H9 (cell line): ENCODE data around the gene OR1K1. TPM values are rescaled to one million over a fixed set of nuclear protein-coding genes. Genes with fewer than 3 reads are reported as not detected.

Experiments used
- DNase-seq: peaks from one replicate; pipeline ENCODE4 v3.0.0-alpha.2; 2017
- H2AFZ ChIP-seq: one replicate; pipeline ENCODE4 v1.6.1; 2013; ENCODE audit warnings: mild to moderate bottlenecking, low read length, control low read depth, moderate library complexity
- H2AK5ac ChIP-seq: 2 replicates; pipeline ENCODE4 v1.6.1; 2013; ENCODE audit warnings: low read length, control low read depth, mixed read lengths; ENCODE audit not compliant: insufficient read length
- H2BK120ac ChIP-seq: one replicate; pipeline ENCODE4 v1.6.1; 2013; ENCODE audit warnings: low read depth, mild to moderate bottlenecking, low read length, control low read depth, inconsistent platforms; ENCODE audit not compliant: poor library complexity, severe bottlenecking
- H2BK12ac ChIP-seq: 2 replicates; pipeline ENCODE4 v1.6.1; 2013; ENCODE audit warnings: low read length, control low read depth, mixed read lengths, low read depth; ENCODE audit not compliant: insufficient read length
- H2BK15ac ChIP-seq: 2 replicates; pipeline ENCODE4 v1.6.1; 2013; ENCODE audit warnings: low read depth, low read length, control low read depth
- H2BK20ac ChIP-seq: one replicate; pipeline ENCODE4 v1.6.1; 2013; ENCODE audit warnings: low read depth, mild to moderate bottlenecking, low read length, control low read depth, inconsistent platforms; ENCODE audit not compliant: poor library complexity, severe bottlenecking
- H2BK5ac ChIP-seq: 2 replicates; pipeline ENCODE4 v1.6.1; 2013; ENCODE audit warnings: low read length, control low read depth, mixed read lengths; ENCODE audit not compliant: insufficient read length
- H3K14ac ChIP-seq: 2 replicates; pipeline ENCODE4 v1.6.1; 2013; ENCODE audit warnings: low read length, control low read depth; ENCODE audit not compliant: insufficient read depth
- H3K18ac ChIP-seq: 2 replicates; pipeline ENCODE4 v1.6.1; 2013; ENCODE audit warnings: low read depth, mild to moderate bottlenecking, mixed read lengths, low read length, control low read depth; ENCODE audit not compliant: insufficient read length
- H3K23ac ChIP-seq: 2 replicates; pipeline ENCODE4 v1.6.1; 2013; ENCODE audit warnings: low read length, control low read depth, mixed read lengths, low read depth; ENCODE audit not compliant: insufficient read length
- H3K23me2 ChIP-seq: 2 replicates; pipeline ENCODE4 v1.6.1; 2013; ENCODE audit warnings: low read depth, mild to moderate bottlenecking, mixed read lengths, low read length, control low read depth; ENCODE audit not compliant: insufficient read length, poor library complexity, severe bottlenecking
- H3K27ac ChIP-seq: 2 replicates; pipeline ENCODE4 v1.5.1; 2013; ENCODE audit warnings: low read length, control low read depth, mixed read lengths, low read depth; ENCODE audit not compliant: insufficient read length
- H3K27me3 ChIP-seq: 2 replicates; pipeline ENCODE4 v1.6.1; 2013; ENCODE audit warnings: low read length, control low read depth, inconsistent platforms; ENCODE audit not compliant: insufficient read depth
- H3K4ac ChIP-seq: 2 replicates; pipeline ENCODE4 v1.6.1; 2013; ENCODE audit warnings: low read depth, mild to moderate bottlenecking, control low read depth, inconsistent platforms, low read length, moderate library complexity
- H3K4me1 ChIP-seq: 2 replicates; pipeline ENCODE4 v1.6.1; 2013; ENCODE audit warnings: low read length, control low read depth, inconsistent platforms; ENCODE audit not compliant: insufficient read depth
- H3K4me2 ChIP-seq: 2 replicates; pipeline ENCODE4 v1.6.1; 2013; ENCODE audit warnings: low read length, control low read depth, mixed read lengths; ENCODE audit not compliant: insufficient read length, insufficient read depth
- H3K56ac ChIP-seq: 2 replicates; pipeline ENCODE4 v1.6.1; 2013; ENCODE audit warnings: low read depth, mild to moderate bottlenecking, mixed read lengths, low read length, control low read depth; ENCODE audit not compliant: insufficient read length
- H3K79me1 ChIP-seq: 2 replicates; pipeline ENCODE4 v1.6.1; 2013; ENCODE audit warnings: low read depth, mild to moderate bottlenecking, moderate library complexity, low read length, control low read depth, inconsistent platforms; ENCODE audit not compliant: insufficient read depth, poor library complexity, severe bottlenecking
- H3K79me2 ChIP-seq: 2 replicates; pipeline ENCODE4 v1.6.1; 2013; ENCODE audit warnings: low read length, control low read depth, inconsistent platforms; ENCODE audit not compliant: insufficient read depth
- H3K9ac ChIP-seq: 2 replicates; pipeline ENCODE4 v1.6.1; 2013; ENCODE audit warnings: low read length, control low read depth, mixed read lengths; ENCODE audit not compliant: insufficient read length; ENCODE audit errors: extremely low read depth
- H3K9me3 ChIP-seq: one replicate; pipeline ENCODE4 v1.6.1; 2013; ENCODE audit warnings: low read depth, low read length, inconsistent platforms; ENCODE audit not compliant: control insufficient read depth
- H3T11ph ChIP-seq: one replicate; pipeline ENCODE4 v1.6.1; 2013; ENCODE audit warnings: mild to moderate bottlenecking, low read length, control low read depth, inconsistent platforms
- H4K20me1 ChIP-seq: one replicate; pipeline ENCODE4 v1.6.1; 2013; ENCODE audit not compliant: control insufficient read depth, insufficient read length, insufficient read depth
- H4K5ac ChIP-seq: 2 replicates; pipeline ENCODE4 v1.6.1; 2013; ENCODE audit warnings: low read depth, mild to moderate bottlenecking, mixed read lengths, low read length, control low read depth; ENCODE audit not compliant: insufficient read length
- H4K8ac ChIP-seq: replicated peaks from 2 replicates; pipeline ENCODE4 v1.6.1; 2013; ENCODE audit warnings: low read length, control low read depth, mixed read lengths, low read depth; ENCODE audit not compliant: insufficient read length
- H4K91ac ChIP-seq: 2 replicates; pipeline ENCODE4 v1.6.1; 2013; ENCODE audit warnings: low read depth, mild to moderate bottlenecking, moderate library complexity, mixed read lengths, low read length, control low read depth; ENCODE audit not compliant: insufficient read length
- H3K27ac Mint-ChIP-seq, 3 experiments: 2 replicates in 2 of 3; 3 replicates in 1 of 3; pipeline ENCODE4 v1.8.0; 2020 to 2021; ENCODE audit warnings: mixed read lengths in 3 of 3, mild to moderate bottlenecking in 1 of 3, moderate library complexity in 1 of 3
- H3K27me3 Mint-ChIP-seq: 2 replicates; pipeline ENCODE4 v1.8.0; 2021; ENCODE audit warnings: low read depth, mild to moderate bottlenecking, moderate library complexity, mixed read lengths
- H3K36me3 Mint-ChIP-seq, 3 experiments: 2 replicates in 2 of 3; 3 replicates in 1 of 3; pipeline ENCODE4 v1.8.0; 2020 to 2021; ENCODE audit warnings: low read depth in 3 of 3, mixed read lengths in 3 of 3; ENCODE audit not compliant: insufficient read depth in 1 of 3
- H3K4me1 Mint-ChIP-seq, 2 experiments: 2 replicates each; pipeline ENCODE4 v1.8.0; 2020; ENCODE audit warnings: mixed read lengths in 2 of 2
- H3K4me3 Mint-ChIP-seq, 2 experiments: 2 replicates in 1 of 2; 3 replicates in 1 of 2; pipeline ENCODE4 v1.8.0; 2020 to 2021; ENCODE audit warnings: mild to moderate bottlenecking in 2 of 2, mixed read lengths in 2 of 2, moderate library complexity in 1 of 2
- H3K9me3 Mint-ChIP-seq, 2 experiments: 2 replicates in 1 of 2; 3 replicates in 1 of 2; pipeline ENCODE4 v1.8.0; 2020; ENCODE audit warnings: mild to moderate bottlenecking in 2 of 2, mixed read lengths in 2 of 2, moderate library complexity in 1 of 2
- WGBS: extraction: QIAGEN DNeasy Blood & Tissue Kit; methylation state at CpG from one replicate; pipeline ENCODE4 v1.1.7; 2013; ENCODE audit warnings: missing lambda C conversion rate, low lambda C conversion rate, mixed read lengths; ENCODE audit not compliant: insufficient read length; ENCODE audit errors: extremely low coverage; 5-methylcytosine and 5-hydroxymethylcytosine counted together
- total RNA-seq: library from RNA; stranded (reverse); gene quantifications from 2 replicates; pipeline ENCODE4 v1.2.1, GENCODE V29; 2021
- TF ChIP-seq, protein P1 (sequence below): fragments of 200-600 bp; sonication (generic); conservative IDR thresholded peaks from 3 replicates; pipeline ENCODE4 v1.8.0; 2021; ENCODE audit warnings: antibody characterized with exemption, mild to moderate bottlenecking

The OR1K1 gene
- total RNA-seq, 1 experiment from 2014 or later = not detected

DNA sequence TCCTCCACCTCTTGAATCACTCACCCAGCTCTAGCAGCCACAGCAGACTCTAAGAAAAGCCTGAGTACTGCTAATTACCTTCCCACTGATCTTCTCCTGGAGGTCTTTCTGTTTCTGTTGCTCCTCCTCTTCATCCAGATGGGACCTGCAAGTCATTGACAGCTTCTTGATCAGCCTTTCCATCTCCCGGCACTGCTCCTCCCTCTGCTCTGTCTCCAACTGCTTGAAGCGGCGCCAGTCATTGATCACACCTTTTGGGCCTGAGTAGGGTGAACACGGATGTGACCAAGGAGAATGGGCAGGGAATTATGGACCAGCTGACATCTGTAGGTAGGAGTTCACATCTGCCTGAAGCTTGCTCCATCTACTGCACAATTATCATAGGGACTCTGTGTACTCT lies 23.0 kb downstream of the OR1K1 start:
- no peak overlapping the region for H4K8ac ChIP-seq
- peaks cover 11% of the 10 kb centered on the region for H3K79me1 ChIP-seq
- no peak overlapping the region for H3K14ac ChIP-seq
- H2BK12ac ChIP-seq = no peak overlapping the region
- no peak overlapping the region for H3K18ac ChIP-seq
- H3K56ac ChIP-seq = no peak overlapping the region
- no peak overlapping the region for H3K27ac ChIP-seq
- H2BK15ac ChIP-seq = no peak overlapping the region; the same call in 1 of the 2 replicates
- H3K4me1 Mint-ChIP-seq = peaks cover 10 to 12% of the 10 kb centered on the region in 2 experiments
- H2BK5ac ChIP-seq = no peak overlapping the region
- no peak overlapping the region for H3K9ac ChIP-seq
- H3K4ac ChIP-seq = no peak overlapping the region
- H2AFZ ChIP-seq = no peak overlapping the region
- no peak overlapping the region; a peak in 1 of 7 replicates for H3K27ac Mint-ChIP-seq
- no peaks in the 10 kb centered on the region for H3K9me3 ChIP-seq
- peaks cover 6% of the 10 kb centered on the region for H3K23me2 ChIP-seq
- H3K4me3 Mint-ChIP-seq = no peak overlapping the region
- no peak overlapping the region for H2BK20ac ChIP-seq
- no peak overlapping the region for H3K4me2 ChIP-seq
- H2BK120ac ChIP-seq = no peak overlapping the region
- no peak overlapping the region for H3T11ph ChIP-seq
- no CpG with 5 or more reads among the region's 4 CpGs for WGBS
- TF ChIP-seq, protein P1, sequence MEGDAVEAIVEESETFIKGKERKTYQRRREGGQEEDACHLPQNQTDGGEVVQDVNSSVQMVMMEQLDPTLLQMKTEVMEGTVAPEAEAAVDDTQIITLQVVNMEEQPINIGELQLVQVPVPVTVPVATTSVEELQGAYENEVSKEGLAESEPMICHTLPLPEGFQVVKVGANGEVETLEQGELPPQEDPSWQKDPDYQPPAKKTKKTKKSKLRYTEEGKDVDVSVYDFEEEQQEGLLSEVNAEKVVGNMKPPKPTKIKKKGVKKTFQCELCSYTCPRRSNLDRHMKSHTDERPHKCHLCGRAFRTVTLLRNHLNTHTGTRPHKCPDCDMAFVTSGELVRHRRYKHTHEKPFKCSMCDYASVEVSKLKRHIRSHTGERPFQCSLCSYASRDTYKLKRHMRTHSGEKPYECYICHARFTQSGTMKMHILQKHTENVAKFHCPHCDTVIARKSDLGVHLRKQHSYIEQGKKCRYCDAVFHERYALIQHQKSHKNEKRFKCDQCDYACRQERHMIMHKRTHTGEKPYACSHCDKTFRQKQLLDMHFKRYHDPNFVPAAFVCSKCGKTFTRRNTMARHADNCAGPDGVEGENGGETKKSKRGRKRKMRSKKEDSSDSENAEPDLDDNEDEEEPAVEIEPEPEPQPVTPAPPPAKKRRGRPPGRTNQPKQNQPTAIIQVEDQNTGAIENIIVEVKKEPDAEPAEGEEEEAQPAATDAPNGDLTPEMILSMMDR = no peak
- no peaks in the 10 kb centered on the region for H3K27me3 ChIP-seq
- H4K20me1 ChIP-seq = no peaks in the 10 kb centered on the region
- no peaks in the 10 kb centered on the region for H3K27me3 Mint-ChIP-seq
- no peak overlapping the region for H2AK5ac ChIP-seq
- no peaks in the 10 kb centered on the region for H3K4me1 ChIP-seq
- H3K9me3 Mint-ChIP-seq = no peaks in the 10 kb centered on the region
- H3K23ac ChIP-seq = no peak overlapping the region
- no peak overlapping the region for H4K5ac ChIP-seq
- DNase-seq = no peak
- peaks cover 24 to 56% (median 55%) of the 10 kb centered on the region in 3 experiments; a peak in 6 of 7 replicates for H3K36me3 Mint-ChIP-seq
- no peak overlapping the region for H4K91ac ChIP-seq
- peaks cover 12% of the 10 kb centered on the region; the same call in 1 of the 2 replicates for H3K79me2 ChIP-seq
